ENCODE results near the gene MRPL48.

- TF ChIP-seq CTCF (IDR thresholded peaks at IDR 0.05) (no peak), POLR2AphosphoS5 (IDR thresholded peaks at IDR 0.05; ENCODE audit: insufficient read depth in 1 of 2, low read depth in 1 of 2) (no peak), POLR2A (IDR thresholded peaks at IDR 0.05) (no peak)
These were observed 42.6 kb downstream of the MRPL48 start for GRCh38 chr11:73830261-73830660.

Data from vagina (tissue), 2 donors.